ENCODE results near the gene VPS72.
A peak's percentile ranks its signal among the peaks of the same experiment; 100 is the strongest.
"Not testable (repeated sequence)": the region's sequence is repeated elsewhere in the genome, so short reads cannot be mapped to it uniquely, and the experiment has no call there.

VPS72 gene

GRCh38 chr1:151189637-151190445, at the start of gene VPS72:
TSS of gene VPS72 (minus strand) at chr1:151190197. CDS start at chr1:151190121, 76 bp downstream.
- peak; percentile 82 for DNase-seq

- no peak for DNase-seq
Measured at GRCh38 chr1:151238467-151238739, 48.4 kb upstream of the VPS72 start.

GRCh38 chr1:151237678-151238466, 47.9 kb upstream of the VPS72 start:
- DNase-seq = no peak

GRCh38 chr1:151235235-151235634, 45.2 kb upstream of the VPS72 start:
- DNase-seq = no peak

- DNase-seq = no peak
Measured at GRCh38 chr1:151222130-151222529, 32.1 kb upstream of the VPS72 start.

- no peak for DNase-seq
Measured at GRCh38 chr1:151221616-151222015, 31.6 kb upstream of the VPS72 start.

GRCh38 chr1:151213560-151213959, 23.6 kb upstream of the VPS72 start:
- DNase-seq = no peak

GRCh38 chr1:151211972-151212705, 22.1 kb upstream of the VPS72 start:
- no peak for DNase-seq

- no peak for DNase-seq
Measured at GRCh38 chr1:151210830-151211229, 20.8 kb upstream of the VPS72 start.

GRCh38 chr1:151205381-151205965, 15.5 kb upstream of the VPS72 start:
- not testable (repeated sequence) for DNase-seq

- no peak for DNase-seq
Measured at GRCh38 chr1:151199873-151200581, 10.0 kb upstream of the VPS72 start.

GRCh38 chr1:151198254-151199127, 8.5 kb upstream of the VPS72 start, which contains the start of gene PIP5K1A:
TSS of gene PIP5K1A (plus strand) at chr1:151198552. CDS start at chr1:151198997, 445 bp downstream.
- peak; percentile 100 for DNase-seq

GRCh38 chr1:151197863-151198253, 7.9 kb upstream of the VPS72 start:
- no peak for DNase-seq

- peak; percentile 37 for DNase-seq
Measured at GRCh38 chr1:151196292-151196800, 6.3 kb upstream of the VPS72 start.

- DNase-seq = not testable (repeated sequence)
Measured at GRCh38 chr1:151194894-151195594, 5.0 kb upstream of the VPS72 start.

- no peak for DNase-seq
Measured at GRCh38 chr1:151193856-151194255, 3.9 kb upstream of the VPS72 start.

GRCh38 chr1:151193304-151193703, 3.3 kb upstream of the VPS72 start:
- no peak for DNase-seq

- no peak for DNase-seq
Measured at GRCh38 chr1:151192047-151192446, 2.0 kb upstream of the VPS72 start.

GRCh38 chr1:151188667-151189066, 1.3 kb downstream of the VPS72 start:
- not testable (repeated sequence) for DNase-seq

GRCh38 chr1:151187205-151187604, 2.8 kb downstream of the VPS72 start:
- no peak for DNase-seq

Measured in activated gamma-delta T cell treated with Interleukin-2 at 50 U/mL for 16 hours (primary cell).